GM10266 (cell line): ENCODE data around the gene ALX4.

ENCODE experiments used
- DNase-seq: peaks from one replicate; pipeline ENCODE4 v3.0.0; 2012; ENCODE audit errors: extremely low spot score
- TF ChIP-seq, protein P1 (sequence below): IDR thresholded peaks from 2 replicates; pipeline ENCODE4 v1.5.1; 2012; ENCODE audit warnings: mild to moderate bottlenecking, low read depth; ENCODE audit not compliant: control insufficient read depth, insufficient read depth; ENCODE audit errors: missing control alignments

ALX4 gene

DNA sequence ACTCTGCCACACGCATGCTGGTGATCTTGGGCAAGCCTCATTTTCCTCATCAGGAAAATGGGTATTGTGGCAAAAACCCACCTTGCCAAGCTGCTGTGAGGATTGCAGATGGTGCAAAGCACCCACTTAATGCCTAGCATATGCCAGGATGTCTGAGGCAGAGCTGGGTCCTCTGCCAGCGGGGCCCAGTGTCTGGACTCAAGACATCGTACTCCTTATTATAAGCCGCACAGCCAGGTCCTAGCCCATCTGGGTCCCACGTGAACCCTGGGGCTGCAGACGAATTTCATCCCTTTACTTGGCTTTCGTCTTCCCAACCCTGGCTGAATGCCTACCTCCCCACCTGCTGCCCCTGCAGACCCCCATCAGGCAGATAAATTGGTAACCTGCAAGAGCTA is 34.5 kb upstream of the ALX4 start:
- TF ChIP-seq, protein P1, sequence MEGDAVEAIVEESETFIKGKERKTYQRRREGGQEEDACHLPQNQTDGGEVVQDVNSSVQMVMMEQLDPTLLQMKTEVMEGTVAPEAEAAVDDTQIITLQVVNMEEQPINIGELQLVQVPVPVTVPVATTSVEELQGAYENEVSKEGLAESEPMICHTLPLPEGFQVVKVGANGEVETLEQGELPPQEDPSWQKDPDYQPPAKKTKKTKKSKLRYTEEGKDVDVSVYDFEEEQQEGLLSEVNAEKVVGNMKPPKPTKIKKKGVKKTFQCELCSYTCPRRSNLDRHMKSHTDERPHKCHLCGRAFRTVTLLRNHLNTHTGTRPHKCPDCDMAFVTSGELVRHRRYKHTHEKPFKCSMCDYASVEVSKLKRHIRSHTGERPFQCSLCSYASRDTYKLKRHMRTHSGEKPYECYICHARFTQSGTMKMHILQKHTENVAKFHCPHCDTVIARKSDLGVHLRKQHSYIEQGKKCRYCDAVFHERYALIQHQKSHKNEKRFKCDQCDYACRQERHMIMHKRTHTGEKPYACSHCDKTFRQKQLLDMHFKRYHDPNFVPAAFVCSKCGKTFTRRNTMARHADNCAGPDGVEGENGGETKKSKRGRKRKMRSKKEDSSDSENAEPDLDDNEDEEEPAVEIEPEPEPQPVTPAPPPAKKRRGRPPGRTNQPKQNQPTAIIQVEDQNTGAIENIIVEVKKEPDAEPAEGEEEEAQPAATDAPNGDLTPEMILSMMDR = no peak
- DNase-seq = no peak

DNA sequence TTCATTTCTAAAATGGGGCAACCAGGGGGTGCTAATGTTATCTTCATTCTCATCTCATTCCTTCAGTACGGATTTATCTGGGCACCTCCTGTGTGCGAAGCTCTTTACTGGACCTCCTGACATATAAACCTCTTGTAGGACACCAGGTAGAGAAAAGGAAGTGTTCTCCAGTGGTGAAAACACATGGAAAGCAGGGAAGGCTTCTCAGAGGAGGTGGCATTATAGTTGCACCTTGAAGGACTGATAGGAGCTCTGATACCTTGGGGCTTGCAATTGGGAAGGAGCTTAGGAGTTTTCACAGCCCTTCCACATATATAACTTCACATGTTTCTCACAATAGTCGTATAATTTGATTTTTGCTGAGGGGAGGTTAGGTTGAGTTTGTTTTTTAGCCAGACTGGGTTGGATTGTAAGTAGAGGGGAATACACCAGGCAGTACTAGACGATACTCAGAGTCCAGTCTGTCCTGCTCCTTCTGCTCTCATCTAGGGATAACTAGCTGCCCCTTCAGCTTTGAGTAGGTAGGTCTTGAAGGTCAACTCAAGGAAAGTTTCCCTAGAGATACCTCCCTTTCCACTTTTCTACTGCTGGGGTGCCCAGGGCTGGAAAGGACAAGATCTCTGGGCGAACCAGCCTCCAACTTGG is 34.0 kb upstream of the ALX4 start:
- TF ChIP-seq, protein P1 = no peak
- DNase-seq = no peak

DNA sequence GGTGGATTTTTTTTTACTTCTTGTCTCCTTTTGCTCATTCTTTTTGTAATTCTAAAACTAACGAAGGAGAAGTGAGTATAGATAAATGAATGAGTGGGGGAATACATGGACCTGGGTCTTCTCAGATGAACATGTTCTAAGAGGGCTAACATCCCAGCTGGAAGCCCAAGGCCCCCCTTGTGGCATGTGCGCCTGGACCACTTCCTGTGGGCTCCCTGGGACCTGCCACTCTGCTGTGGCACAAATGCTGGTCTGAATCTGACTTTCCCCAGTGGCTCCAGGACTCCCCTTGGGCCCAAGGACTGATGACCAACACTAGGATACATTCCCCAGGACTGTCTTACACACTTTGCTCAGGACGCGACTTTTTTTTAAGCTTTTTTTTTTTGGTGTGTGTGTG is 32.7 kb upstream of the ALX4 start:
- no peak for DNase-seq
- TF ChIP-seq, protein P1 = no peak

DNA sequence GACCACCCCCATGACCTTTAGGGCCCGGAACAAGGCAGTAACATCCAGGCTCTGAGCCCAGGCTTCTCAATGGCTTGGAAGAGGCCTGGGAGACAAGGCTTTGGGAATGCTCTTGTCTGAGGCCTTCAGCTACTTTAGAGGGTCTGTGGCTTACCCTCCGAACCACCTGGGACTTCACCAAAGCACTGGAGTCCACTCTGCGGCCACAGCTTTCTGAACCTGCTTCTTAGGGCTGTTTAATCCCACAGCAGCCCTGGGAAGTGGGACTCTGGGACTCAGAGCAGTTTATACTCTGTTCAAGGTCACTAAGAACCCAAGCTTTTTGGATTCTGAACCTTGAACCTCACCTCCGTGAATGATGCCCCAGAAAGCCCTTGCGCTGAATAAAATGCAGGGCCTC is 30.7 kb upstream of the ALX4 start:
- TF ChIP-seq, protein P1 = no peak
- no peak for DNase-seq

DNA sequence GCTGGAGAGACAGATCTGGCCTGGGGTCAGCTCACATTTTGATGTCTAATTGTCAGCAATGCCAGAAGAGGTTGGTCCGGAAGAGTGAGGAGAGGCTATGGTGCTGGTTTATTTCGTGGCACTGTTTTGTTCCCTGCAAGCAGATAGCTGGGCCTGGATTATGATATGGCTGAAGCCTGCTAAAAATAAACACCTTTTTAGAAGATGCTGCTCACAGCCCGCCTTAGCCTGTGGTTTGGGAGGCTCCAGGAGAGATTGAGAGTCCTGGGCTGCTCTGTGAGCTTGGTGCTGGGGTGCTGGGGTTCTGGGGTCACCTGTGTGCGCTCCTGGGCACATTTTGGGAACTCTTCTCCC is 29.6 kb upstream of the ALX4 start:
- DNase-seq = no peak
- TF ChIP-seq, protein P1 = no peak

DNA sequence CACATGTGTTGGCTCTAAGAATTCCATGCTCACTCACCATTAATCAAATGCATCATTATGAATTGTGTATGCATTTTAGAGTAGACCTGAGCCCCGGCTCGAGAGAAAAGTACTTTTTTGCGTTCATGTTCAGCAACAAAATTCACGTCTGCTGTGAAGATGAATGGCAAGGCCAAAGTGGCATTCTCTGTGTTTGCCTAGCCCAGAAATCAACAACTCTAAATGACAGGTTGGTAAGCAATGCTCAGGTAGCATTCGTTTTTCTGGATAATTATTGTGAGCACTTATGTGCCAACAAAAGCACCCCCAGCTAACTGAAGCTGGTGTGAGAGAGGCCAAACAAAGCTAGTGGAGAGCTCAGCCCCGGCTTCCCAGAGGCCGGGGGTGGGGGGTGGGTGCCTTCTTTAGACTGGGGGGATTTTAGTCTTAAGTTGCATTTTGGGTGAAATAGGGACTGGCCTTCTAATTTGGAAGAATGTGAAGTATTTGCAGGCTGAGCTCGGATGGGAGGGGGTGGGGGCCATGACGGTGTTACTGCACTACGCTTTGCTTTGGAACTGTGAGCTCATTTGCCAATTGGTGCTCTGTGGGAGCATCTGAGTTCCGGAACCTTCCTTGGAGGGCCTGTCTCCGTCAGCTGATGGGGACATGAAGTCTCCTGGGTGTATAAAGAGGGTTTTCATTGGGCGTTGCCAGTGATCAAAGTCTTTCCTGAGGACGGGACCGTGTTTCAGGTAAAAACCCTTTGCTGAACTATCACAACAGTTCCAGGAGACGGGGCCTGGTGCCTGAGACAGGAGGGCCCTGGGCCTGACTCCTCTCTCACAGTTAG is 29.0 kb upstream of the ALX4 start:
- DNase-seq = no peak
- TF ChIP-seq, protein P1 = no peak

DNA sequence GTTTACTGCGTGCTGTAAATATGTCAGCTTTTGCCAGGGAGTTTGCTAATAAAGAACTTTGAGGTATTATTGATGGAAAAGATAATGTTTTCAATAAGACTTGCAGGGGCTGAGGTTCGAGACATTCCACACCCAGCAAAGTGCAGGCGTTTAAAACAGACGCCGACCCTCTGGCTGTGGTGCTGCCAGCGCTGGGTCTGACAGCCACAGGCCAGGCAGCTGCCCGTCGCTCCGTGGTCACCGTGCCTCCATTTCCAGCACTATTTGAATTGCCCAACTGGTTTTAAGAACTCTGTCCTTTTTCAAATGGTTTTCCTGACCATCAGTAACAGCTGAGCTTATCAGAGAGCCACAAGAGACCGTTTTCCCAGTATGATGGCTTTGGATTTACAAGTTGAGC is 28.1 kb upstream of the ALX4 start:
- TF ChIP-seq, protein P1 = no peak
- no peak for DNase-seq
